Gastroesophageal sphincter (tissue), 3 donors: Measurements from ENCODE around the gene VPS13D.

Experiments used
- POLR2A ChIP-seq, 2 donors: fragments of 450-650 bp; IDR thresholded peaks; one replicate each; pipeline ENCODE4 v1.6.1; 2017; ENCODE audit warnings: antibody characterized with exemption in 2 of 2, mild to moderate bottlenecking in 2 of 2, moderate library complexity in 1 of 2
- POLR2AphosphoS5 ChIP-seq: sonication (generic); formaldehyde crosslinking; IDR thresholded peaks from one replicate; pipeline ENCODE4 v1.6.1; 2017; ENCODE audit warnings: antibody characterized with exemption
- TF ChIP-seq, protein P1 (sequence below), 4 experiments: fragments of 200-600 bp in 2 of 4; fragments of 450-650 bp in 2 of 4; sonication (generic) in 1 of 4; IDR thresholded peaks; one replicate each; pipeline ENCODE4 v1.5.1; 2017 to 2019; ENCODE audit warnings: antibody characterized with exemption in 4 of 4, mild to moderate bottlenecking in 2 of 4, moderate library complexity in 2 of 4

DNA sequence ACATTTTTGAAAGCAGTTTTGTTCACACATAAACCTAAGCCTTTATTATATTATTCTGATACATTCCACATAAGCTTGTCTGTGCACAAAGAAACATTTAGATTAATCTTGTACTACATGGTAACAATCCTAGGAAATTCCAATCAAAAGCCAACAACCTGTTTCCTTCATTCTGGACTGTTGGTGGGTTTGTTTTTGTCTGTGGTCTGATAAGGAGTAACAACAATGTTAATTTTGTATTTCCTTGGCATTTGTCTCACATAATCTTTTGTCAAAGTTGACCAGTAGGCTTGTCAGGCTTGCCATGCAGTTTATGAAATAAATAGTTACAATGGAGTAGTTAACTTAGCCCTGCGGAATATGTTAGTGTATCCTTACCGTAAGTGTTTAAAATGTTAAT is 204.9 kb downstream of the VPS13D start:
- TF ChIP-seq, protein P1, sequence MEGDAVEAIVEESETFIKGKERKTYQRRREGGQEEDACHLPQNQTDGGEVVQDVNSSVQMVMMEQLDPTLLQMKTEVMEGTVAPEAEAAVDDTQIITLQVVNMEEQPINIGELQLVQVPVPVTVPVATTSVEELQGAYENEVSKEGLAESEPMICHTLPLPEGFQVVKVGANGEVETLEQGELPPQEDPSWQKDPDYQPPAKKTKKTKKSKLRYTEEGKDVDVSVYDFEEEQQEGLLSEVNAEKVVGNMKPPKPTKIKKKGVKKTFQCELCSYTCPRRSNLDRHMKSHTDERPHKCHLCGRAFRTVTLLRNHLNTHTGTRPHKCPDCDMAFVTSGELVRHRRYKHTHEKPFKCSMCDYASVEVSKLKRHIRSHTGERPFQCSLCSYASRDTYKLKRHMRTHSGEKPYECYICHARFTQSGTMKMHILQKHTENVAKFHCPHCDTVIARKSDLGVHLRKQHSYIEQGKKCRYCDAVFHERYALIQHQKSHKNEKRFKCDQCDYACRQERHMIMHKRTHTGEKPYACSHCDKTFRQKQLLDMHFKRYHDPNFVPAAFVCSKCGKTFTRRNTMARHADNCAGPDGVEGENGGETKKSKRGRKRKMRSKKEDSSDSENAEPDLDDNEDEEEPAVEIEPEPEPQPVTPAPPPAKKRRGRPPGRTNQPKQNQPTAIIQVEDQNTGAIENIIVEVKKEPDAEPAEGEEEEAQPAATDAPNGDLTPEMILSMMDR (IDR thresholded peaks at IDR 0.05), result no peak
- TF ChIP-seq POLR2A (IDR thresholded peaks at IDR 0.05) (no peak), POLR2AphosphoS5 (no peak)
